ENCODE measurements around the gene OCSTAMP.

The OCSTAMP gene

DNA sequence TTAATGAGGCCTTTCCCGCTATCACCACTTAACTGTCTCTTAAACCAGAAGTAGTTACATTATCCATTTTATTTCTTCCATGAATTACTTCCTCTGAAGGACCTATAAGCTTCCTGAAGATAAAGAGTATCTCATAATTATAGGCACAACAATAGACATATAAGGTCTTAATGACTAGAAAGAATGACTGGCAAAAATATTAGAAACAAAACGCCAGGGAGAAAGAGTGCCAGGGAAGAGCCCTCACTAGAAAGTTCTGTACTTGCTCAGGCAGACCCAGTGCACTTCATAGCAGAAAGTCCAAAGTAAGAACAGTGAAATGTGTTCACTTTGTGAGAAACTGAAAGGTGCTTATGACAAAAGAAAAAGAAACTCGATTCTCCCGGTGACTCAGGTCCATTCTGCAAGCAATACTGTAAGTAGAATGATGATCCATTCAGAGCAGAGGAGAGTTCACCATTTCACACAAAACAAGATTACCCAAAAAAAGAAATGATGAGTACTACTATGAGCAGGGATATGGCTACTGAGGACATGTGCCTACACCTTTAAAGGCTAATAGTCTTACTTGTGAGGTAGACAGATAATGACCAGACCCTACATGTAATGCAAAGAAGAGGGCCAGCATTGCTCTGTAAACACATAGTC, 42.6 kb downstream of the OCSTAMP start:
- no peak for DNase-seq

DNA sequence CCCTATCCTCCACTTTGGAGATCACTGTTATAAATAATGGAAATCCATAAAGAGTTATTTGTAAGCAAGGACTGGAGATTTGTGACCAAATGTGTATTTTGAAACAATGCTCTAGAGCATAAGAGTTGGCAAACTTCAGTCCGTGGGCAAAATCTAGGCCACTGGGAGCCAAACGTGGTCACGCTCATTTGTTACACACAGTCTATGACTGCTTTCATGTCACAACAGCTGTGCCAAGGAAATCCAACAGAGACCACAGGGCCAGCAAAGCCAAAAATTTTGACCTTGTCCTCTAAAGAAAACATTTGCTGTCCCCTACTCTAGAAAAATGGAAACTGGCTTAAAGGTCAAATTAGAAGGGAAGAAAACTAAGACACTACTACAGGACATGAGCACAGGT, 44.9 kb downstream of the OCSTAMP start:
- DNase-seq: no peak

DNA sequence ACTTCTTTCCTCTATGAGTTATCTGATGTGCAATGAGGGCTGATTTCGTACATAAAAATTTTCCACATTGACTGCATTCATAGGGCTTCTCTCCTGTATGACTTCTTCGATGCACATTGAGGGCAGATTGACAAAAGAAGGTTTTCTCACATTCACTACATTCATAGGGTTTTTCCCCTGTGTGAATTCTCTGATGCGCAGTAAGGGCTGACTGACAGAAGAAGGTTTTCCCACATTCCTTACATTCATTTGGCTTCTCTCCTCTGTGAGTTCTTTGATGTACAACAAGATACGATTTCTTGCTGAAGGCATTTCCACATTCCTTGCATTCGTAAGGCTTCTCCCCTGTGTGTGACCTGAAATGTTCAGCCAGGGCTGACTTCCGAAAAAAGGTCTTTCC, 48.5 kb downstream of the OCSTAMP start:
- DNase-seq: no peak

GRCh38 chr20:46501337-46501942, 49.0 kb downstream of the OCSTAMP start:
- no peak for DNase-seq

GRCh38 chr20:46494077-46494476, 56.4 kb downstream of the OCSTAMP start:
- DNase-seq: no peak

DNA sequence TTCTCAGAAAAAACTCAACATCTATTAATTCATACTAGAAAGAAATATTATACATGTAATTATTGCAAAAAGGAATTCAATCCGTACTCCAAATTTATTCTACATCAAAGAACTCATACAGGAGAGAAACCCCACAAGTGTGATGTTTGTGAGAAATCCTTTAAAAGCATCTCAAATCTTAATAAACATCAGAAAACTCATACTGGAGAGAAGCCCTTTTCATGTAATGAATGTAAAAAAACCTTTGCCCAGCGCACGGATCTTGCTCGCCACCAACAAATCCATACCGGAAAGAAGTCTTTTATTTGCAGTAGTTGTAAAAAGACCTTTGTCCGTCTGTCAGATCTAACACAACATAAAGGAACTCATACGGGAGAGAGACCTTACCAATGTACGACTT, 59.1 kb downstream of the OCSTAMP start:
- no peak for DNase-seq
